Inflammatory macrophage (primary cell): ENCODE measurements around the gene DLG4.

ENCODE experiments used
- DNase-seq, 2 donors: peaks; one replicate each; pipeline ENCODE4 v3.0.0-alpha.2; 2020 to 2022
- total RNA-seq, 18 experiments: gene quantifications; one replicate each; lab custom pipeline; 2026; ENCODE audit warnings: mixed read lengths in 6 of 18, inconsistent platforms in 2 of 18; lab: John Stamatoyannopoulos, UW

The DLG4 gene
- total RNA-seq = 3.8 to 16.6 (median 8.3) reads per million in 18 experiments

- peak; percentile 76 to 88 for DNase-seq
Observed at GRCh38 chr17:7219812-7220592, at the start of gene DLG4, which contains the start of gene ACADVL. Gene DLG4 (minus strand): TSS chr17:7219836. Gene ACADVL (plus strand): TSS chr17:7219938. CDS start chr17:7219985, 47 bp downstream.

- DNase-seq = no peak
Observed at GRCh38 chr17:7266784-7267183, 47.1 kb upstream of the DLG4 start.

GRCh38 chr17:7263801-7264078 is 44.1 kb upstream of the DLG4 start:
- DNase-seq = no peak

- peak; percentile 37 to 44 for DNase-seq
Observed at GRCh38 chr17:7262935-7263800, 43.5 kb upstream of the DLG4 start.

- DNase-seq = no peak
Observed at GRCh38 chr17:7262192-7262934, 42.7 kb upstream of the DLG4 start, which contains the start of gene CLDN7. Gene CLDN7 (minus strand): TSS chr17:7262478. CDS start chr17:7262043, 435 bp downstream.

GRCh38 chr17:7261379-7262191 is 41.9 kb upstream of the DLG4 start:
- no peak for DNase-seq

GRCh38 chr17:7260651-7261378 is 41.2 kb upstream of the DLG4 start:
- DNase-seq = no peak

GRCh38 chr17:7260151-7260550 is 40.5 kb upstream of the DLG4 start:
- no peak for DNase-seq

- no peak for DNase-seq
Observed at GRCh38 chr17:7259555-7259889, 39.9 kb upstream of the DLG4 start.

- DNase-seq = peak; percentile 87 to 90
Observed at GRCh38 chr17:7258731-7259554, 39.3 kb upstream of the DLG4 start.

- no peak for DNase-seq
Observed at GRCh38 chr17:7256766-7257456, 37.3 kb upstream of the DLG4 start.

GRCh38 chr17:7254511-7254910 is 34.9 kb upstream of the DLG4 start:
- DNase-seq = no peak

- DNase-seq = no peak
Observed at GRCh38 chr17:7253082-7253481, 33.4 kb upstream of the DLG4 start.

GRCh38 chr17:7252176-7253043 is 32.8 kb upstream of the DLG4 start, which contains the start of gene ELP5:
Gene ELP5 (plus strand): TSS chr17:7252215. CDS start chr17:7252551, 336 bp downstream.
- DNase-seq = peak; percentile 91 to 93

GRCh38 chr17:7251661-7252175 is 32.1 kb upstream of the DLG4 start, which contains the start of gene CTDNEP1:
Gene CTDNEP1 (minus strand): TSS chr17:7251734. CDS start chr17:7251296, 438 bp downstream.
- DNase-seq = peak; percentile 99 to 100

GRCh38 chr17:7250695-7251627 is 31.3 kb upstream of the DLG4 start:
- DNase-seq = peak; percentile 40 to 69

GRCh38 chr17:7249830-7250229 is 30.2 kb upstream of the DLG4 start:
- DNase-seq = peak in 1 of 2 donors; percentile 8
